OCI-M2 (cell line): Measurements from ENCODE around the gene ERGIC1.

Source experiments
- DNase-seq: peaks from one replicate; lab custom pipeline; 2025; ENCODE audit not compliant: unreplicated experiment; lab: John Stamatoyannopoulos, UW

ERGIC1 gene

GRCh38 chr5:172918421-172919371, 84.6 kb downstream of the ERGIC1 start:
- DNase-seq, result no peak

DNA sequence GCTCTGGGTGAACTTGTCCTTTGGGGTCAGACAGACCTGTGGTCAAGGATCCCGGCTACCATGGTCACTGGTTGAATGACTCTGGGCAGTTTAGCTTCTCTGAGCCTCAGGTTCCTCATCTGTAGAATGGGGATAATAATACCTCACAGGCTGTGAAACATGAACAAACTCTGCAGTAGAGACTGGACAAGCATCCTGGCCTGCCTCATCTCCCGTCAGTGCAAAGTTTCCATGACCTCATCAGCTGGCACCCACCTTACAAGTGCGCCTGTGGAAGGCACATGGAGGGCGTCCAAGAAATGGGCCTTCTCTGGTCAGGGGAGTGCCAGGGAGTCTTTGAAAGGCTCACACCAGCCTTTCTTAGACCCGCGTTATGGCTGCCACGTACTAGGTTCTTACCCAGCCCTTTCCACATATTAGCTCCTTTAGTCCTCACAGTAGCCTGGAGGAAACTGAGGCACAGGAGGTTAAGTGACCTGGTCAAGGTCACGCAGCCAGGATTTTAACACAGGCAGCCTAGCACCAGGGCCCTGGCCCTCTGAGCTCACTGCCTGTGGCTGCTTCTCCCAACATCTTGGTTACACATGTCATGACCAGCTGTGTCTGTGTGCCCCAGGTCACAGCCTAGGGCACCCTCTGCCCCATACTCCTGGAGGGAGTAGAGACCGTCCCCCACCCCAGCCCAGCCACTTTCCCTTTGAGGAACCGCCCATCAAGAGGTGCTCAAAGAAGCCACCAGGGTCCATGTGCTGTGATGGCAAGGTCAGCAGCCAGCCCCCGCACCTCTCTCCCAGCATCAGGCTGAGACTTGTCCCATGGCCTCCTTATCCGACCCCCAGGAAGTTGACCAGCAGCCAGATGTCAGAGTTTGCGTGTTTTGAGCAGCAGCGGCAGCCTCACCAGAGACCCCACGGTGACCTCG, 85.7 kb downstream of the ERGIC1 start:
- DNase-seq, result no peak

DNA sequence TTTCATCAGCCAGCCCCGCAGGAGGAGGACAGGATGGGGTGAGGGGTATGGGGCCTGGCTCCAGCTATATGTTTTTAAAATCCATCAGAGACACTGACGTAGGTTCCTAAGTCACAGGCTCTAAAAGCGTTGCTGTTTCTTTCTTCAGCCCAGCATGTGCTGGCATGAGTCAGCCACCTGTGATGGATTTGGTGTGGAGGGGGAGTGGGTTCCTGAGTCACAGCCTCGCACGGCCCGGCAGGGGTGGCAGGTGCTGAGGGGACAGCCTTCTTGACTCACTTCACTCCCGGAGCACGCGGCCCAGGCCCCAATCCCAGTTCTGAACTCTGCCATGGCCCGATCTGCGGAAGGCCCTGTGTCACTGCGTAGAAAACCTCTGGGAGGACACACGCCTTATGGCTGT, 86.4 kb downstream of the ERGIC1 start:
- no peak for DNase-seq

DNA sequence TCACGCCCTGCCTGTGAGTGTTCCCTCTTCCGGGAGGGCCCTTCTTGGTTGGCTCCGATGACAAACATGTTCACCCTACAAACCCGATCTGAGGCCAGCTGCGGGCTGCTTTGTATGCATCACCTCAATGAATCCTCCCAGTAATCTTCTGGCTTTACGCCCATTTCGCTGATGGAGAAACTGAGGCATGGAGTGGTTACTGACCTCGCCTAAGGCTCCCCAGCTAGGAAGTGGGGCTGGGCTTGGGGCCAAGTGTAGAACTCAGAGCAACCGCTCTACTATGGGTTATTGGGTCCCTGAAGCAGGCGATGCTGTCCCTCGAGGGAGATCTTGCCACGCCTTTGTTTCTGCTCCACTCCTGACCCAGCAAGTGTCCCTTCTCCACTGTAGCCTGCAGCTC, 86.9 kb downstream of the ERGIC1 start:
- DNase-seq, result no peak

GRCh38 chr5:172921906-172922305, 87.9 kb downstream of the ERGIC1 start:
- no peak for DNase-seq

DNA sequence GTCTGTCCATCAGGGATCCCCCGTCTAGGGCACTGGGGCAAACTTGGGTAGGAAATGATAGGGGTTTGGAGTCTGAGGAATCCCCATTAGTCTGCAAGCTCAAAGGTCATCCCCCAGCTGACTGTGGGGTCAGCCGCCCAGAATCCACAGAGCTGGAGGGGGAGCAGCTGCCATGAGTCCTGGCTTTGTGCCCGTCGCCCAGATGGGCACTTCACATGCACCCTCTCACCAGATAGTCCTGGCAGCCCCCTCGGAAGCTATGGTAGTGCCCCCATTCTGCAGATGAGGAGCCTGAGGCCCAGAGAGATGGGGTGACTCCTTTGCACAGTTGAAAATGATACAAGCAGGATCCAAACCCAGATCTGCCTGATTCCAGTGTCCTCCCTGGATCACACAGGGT, 89.5 kb downstream of the ERGIC1 start:
- no peak for DNase-seq

GRCh38 chr5:172925336-172925948, 91.4 kb downstream of the ERGIC1 start:
- no peak for DNase-seq

- DNase-seq, result no peak
Measured at GRCh38 chr5:172926008-172926523, 92.0 kb downstream of the ERGIC1 start.

- DNase-seq, result no peak
Measured at GRCh38 chr5:172926796-172927195, 92.7 kb downstream of the ERGIC1 start.

- DNase-seq, result no peak
Measured at GRCh38 chr5:172929371-172929838, 95.4 kb downstream of the ERGIC1 start.

DNA sequence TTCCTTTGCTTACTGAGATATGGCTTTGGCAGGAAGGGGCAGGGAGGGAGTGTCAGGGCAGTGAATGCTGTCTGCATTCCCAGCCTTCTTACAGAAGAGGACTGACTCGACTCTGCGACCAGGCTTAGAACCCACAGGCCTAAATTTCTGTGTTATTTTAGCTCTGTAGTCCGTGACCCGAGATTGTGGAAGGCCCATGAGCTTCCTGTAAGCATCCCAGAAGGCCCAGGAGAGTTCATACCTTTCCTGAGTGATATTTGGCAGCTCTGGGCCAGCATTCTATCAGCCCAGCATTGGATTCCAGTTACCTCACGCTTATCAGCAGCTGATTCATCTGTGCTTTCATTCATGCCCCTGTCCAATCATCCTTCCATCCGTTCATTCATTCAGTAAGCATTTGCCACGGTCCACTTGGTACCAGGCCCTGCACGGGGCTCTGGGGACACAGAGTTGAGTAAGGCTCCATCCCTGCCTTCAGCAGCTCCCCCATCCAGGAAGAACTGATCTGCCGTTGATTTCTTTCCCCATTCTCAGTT, 97.0 kb downstream of the ERGIC1 start:
- no peak for DNase-seq

- DNase-seq, result no peak
Measured at GRCh38 chr5:172932313-172933017, 98.4 kb downstream of the ERGIC1 start.

DNA sequence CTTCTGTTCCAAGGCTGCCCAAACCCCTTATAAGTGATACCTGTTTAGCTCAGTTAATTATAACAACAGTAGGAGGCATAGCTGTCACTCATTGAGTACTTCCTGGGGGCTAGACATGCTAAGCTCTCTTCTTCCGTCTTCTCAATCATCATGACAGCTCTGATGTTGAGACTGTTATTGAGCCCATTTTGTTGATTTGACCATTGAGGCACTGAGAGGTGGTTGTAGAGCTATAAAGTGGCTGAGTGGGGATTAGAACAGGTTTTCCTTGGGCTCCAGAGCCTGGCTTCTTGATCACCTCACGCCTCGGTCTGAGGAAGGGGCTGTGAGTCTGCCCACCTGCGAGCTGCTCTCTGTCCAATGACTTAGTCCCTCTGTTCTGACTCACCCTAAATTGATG, 99.2 kb downstream of the ERGIC1 start:
- no peak for DNase-seq

- DNase-seq, result no peak
Measured at GRCh38 chr5:172935096-172935495, 101.0 kb downstream of the ERGIC1 start.

GRCh38 chr5:172936401-172936800, 102.3 kb downstream of the ERGIC1 start:
- no peak for DNase-seq

- no peak for DNase-seq
Measured at GRCh38 chr5:172939071-172939470, 105.0 kb downstream of the ERGIC1 start.

DNA sequence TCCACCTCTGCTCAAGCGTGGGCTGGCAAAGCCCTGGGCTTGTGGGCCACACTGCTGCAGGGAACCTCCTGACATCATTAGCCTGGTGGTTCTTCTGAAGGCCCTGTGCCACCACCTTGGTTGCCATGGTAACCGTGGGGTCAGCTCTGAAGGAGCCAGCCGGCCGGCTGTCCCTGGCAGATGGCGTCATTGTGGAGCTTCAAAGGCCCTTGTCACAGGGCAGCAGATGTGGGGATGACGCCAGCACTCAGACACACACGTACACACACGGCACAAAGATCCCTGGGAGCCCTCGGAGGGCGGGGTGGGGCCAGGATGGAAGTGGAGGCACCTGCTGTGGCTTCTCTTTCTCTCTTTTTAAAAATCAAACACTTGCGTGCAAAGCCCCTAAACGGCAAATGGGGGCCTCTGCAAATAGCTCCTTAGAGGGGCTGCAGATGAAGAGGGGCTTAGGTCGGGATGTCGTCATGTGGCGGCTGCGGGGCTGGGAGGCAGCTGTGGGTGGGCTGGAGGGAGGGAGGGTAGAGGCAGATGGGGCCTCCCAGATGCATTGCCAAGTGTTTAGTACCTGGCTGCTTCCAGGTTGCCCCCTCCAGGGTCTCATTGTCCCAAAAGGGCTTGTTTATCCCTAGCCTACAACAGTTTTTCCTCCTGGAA, 105.7 kb downstream of the ERGIC1 start:
- DNase-seq, result no peak

GRCh38 chr5:172940268-172941066, 106.4 kb downstream of the ERGIC1 start:
- DNase-seq, result no peak

DNA sequence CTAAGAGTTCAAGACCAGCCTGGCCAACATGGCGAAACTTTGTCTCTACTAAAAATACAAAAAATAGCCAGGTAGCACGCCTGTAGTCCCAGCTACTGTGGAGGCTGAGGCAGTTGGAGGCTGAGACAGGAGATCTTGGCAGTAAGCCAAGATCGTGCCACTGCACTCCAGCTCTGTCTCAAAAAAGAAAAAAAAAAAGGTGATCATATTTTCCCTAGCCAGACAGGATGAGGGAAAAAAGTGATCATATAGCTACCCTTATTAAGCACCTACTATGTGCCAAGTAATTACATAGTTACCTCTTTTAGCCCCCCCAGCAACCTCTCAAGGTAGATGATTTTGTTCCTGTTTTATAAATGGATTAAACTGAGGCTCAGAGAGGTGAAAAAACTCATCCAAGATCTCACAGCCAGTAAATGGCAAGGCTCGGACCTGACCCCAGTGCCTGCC, 107.0 kb downstream of the ERGIC1 start:
- DNase-seq, result no peak
